Measurements from ENCODE around the gene LDAH. TPM values are rescaled to one million over a fixed set of nuclear protein-coding genes. Genes with fewer than 3 reads are reported as not detected.

LDAH gene
- polyA plus RNA-seq, 1 experiment = 31.4 TPM

DNA sequence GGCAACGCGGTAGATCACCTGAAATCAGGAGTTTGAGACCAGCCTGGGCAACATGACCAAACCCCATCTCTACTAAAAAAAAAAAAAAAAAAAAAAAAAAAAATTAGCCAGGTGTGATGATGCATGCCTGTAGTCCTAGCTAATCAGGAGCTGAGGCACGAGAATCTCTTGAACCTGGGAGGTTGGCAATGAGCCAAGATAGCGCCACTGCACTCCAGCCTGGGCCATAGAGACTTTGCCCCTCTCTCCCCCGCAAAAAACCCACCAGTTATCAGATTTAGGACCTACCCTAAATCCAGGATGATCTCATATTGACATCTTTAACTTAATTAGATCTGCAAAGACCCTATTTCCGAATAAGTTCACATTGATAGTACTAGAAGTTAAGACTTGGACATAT is 29.2 kb upstream of the LDAH start:
- TF ChIP-seq, protein P1, sequence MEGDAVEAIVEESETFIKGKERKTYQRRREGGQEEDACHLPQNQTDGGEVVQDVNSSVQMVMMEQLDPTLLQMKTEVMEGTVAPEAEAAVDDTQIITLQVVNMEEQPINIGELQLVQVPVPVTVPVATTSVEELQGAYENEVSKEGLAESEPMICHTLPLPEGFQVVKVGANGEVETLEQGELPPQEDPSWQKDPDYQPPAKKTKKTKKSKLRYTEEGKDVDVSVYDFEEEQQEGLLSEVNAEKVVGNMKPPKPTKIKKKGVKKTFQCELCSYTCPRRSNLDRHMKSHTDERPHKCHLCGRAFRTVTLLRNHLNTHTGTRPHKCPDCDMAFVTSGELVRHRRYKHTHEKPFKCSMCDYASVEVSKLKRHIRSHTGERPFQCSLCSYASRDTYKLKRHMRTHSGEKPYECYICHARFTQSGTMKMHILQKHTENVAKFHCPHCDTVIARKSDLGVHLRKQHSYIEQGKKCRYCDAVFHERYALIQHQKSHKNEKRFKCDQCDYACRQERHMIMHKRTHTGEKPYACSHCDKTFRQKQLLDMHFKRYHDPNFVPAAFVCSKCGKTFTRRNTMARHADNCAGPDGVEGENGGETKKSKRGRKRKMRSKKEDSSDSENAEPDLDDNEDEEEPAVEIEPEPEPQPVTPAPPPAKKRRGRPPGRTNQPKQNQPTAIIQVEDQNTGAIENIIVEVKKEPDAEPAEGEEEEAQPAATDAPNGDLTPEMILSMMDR (IDR thresholded peaks at IDR 0.05; ENCODE audit: low read depth, low read length) = no peak
- DNase-seq (ENCODE audit: low read depth, low spot score) = no peak
- H3K27ac ChIP-seq (ENCODE audit: low read depth, low read length) = no peak overlapping the region
- no peak overlapping the region for H3K4me3 ChIP-seq (ENCODE audit: low read depth, low read length)
- no peaks in the 10 kb centered on the region for H3K9me3 ChIP-seq (ENCODE audit: control insufficient read depth, insufficient read depth, low read length)
- H3K27me3 ChIP-seq (ENCODE audit: control insufficient read depth, insufficient read depth, low read length) = no peaks in the 10 kb centered on the region
- POLR2A ChIA-PET = no interaction called here
- CTCF ChIA-PET = no interaction called here

DNA sequence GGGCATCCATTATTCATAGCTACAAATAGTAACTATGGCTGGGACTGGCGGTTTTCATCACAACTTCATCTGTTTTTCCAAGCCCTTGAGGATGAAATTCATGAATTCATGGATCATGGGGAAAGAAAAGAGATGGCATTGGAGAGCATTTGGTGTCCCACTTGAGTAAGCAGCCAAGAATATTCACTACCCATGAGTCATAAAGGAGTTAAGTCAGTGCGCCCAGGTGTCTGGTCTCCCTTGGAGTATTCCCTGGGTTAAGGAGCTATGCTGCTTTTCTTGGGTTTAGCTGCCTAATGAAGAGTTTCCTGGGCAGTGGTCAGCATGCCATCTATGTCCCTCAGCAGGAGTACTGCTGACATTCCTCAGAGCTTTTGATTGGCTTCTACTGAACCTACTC is 21.3 kb upstream of the LDAH start:
- no peaks in the 10 kb centered on the region for H3K27me3 ChIP-seq (ENCODE audit: control insufficient read depth, insufficient read depth, low read length)
- TF ChIP-seq, protein P1 (IDR thresholded peaks at IDR 0.05; ENCODE audit: low read depth, low read length) = no peak
- POLR2A ChIA-PET = no interaction called here
- no peaks in the 10 kb centered on the region for H3K9me3 ChIP-seq (ENCODE audit: control insufficient read depth, insufficient read depth, low read length)
- H3K4me3 ChIP-seq (ENCODE audit: low read depth, low read length) = no peak overlapping the region
- no peak overlapping the region for H3K27ac ChIP-seq (ENCODE audit: low read depth, low read length)
- DNase-seq (ENCODE audit: low read depth, low spot score) = no peak
- CTCF ChIA-PET = interaction anchor here (0.8 to 1.3 kb wide), 2 partner anchors 62 to 183 kb away, joined by 3 read pairs; no protein-coding TSS in a partner anchor

DNA sequence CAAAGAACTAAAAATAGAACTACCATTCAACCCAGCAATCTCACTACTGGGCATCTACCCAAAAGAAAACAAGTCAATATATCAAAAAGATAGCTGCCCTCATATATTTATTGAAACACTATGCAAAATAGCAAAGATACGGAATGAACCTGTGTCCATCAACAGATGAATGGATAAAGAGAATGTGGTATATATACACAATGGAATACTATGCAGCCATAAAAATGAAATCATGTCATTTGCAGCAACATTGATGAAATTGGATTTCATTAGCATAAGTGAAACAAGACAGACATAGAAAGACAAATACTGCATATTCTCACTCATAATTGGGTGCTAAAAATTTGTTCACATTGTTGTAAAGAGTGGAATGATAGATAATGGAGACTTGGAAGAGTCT is 16.2 kb upstream of the LDAH start:
- Histone ChIP-seq H3K4me3 (ENCODE audit: low read depth, low read length) (no peak overlapping the region), H3K27ac (ENCODE audit: low read depth, low read length) (no peak overlapping the region), H3K27me3 (ENCODE audit: control insufficient read depth, insufficient read depth, low read length) (no peaks in the 10 kb centered on the region), H3K9me3 (ENCODE audit: control insufficient read depth, insufficient read depth, low read length) (no peaks in the 10 kb centered on the region)
- CTCF ChIA-PET = interaction anchor here (3.5 kb wide), 1 partner anchor 178 kb away, joined by 11 read pairs; no protein-coding TSS in a partner anchor
- DNase-seq (ENCODE audit: low read depth, low spot score) = no peak
- TF ChIP-seq, protein P1 (IDR thresholded peaks at IDR 0.05; ENCODE audit: low read depth, low read length) = no peak
- POLR2A ChIA-PET = no interaction called here

DNA sequence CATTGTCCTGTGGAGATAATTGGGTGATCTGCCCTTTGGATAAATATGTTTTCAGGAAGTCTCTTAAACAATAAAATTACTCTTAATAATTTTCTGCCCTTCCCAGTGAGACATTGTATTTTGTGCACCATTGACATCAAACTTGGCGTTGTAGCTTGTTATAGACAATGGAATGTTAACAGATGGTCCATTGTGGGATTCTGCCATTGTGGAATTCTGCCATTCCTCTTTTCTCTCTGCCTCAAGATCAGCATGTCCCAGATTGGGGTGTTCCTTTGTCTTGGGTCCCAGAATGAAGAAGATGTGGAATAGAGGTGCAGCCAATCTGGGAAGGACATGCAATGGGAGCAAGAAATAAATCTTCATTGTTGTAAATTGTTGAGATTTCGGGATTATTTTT is 15.1 kb upstream of the LDAH start:
- Histone ChIP-seq H3K27me3 (ENCODE audit: control insufficient read depth, insufficient read depth, low read length) (no peaks in the 10 kb centered on the region), H3K4me3 (ENCODE audit: low read depth, low read length) (no peak overlapping the region), H3K9me3 (ENCODE audit: control insufficient read depth, insufficient read depth, low read length) (no peaks in the 10 kb centered on the region), H3K27ac (ENCODE audit: low read depth, low read length) (no peak overlapping the region)
- TF ChIP-seq, protein P1 (IDR thresholded peaks at IDR 0.05; ENCODE audit: low read depth, low read length) = no peak
- CTCF ChIA-PET = interaction anchor here (3.5 kb wide), 1 partner anchor 177 kb away, joined by 11 read pairs; no protein-coding TSS in a partner anchor
- no peak for DNase-seq (ENCODE audit: low read depth, low spot score)
- POLR2A ChIA-PET = no interaction called here

DNA sequence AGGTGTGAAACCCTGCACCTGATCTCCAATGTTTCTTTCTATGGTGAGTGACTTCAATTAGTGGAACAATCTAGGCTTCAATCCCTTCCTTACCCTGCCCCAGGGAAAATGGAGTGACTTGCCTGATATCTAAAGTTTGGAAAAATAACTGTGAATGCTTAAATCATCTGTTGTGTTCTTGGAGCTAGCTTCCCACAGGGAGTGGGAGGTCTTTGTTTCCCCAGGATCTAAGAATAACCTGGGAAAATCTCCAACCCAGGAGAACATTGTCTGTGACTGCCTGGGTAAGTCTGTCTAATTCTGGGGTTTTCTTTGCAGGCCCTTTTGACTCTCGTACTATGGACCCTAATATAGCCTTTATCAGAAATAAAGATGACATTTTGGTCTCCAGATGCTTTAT is 13.6 kb upstream of the LDAH start:
- CTCF ChIA-PET = interaction anchor here (3.5 kb wide), 1 partner anchor 175 kb away, joined by 11 read pairs; no protein-coding TSS in a partner anchor

More for the DNA sequence above, 13.6 kb upstream of the LDAH start:
- Histone ChIP-seq H3K27ac (ENCODE audit: low read depth, low read length) (no peak overlapping the region), H3K9me3 (ENCODE audit: control insufficient read depth, insufficient read depth, low read length) (no peaks in the 10 kb centered on the region), H3K27me3 (ENCODE audit: control insufficient read depth, insufficient read depth, low read length) (no peaks in the 10 kb centered on the region), H3K4me3 (ENCODE audit: low read depth, low read length) (no peak overlapping the region)
- no peak for DNase-seq (ENCODE audit: low read depth, low spot score)
- TF ChIP-seq, protein P1 (IDR thresholded peaks at IDR 0.05; ENCODE audit: low read depth, low read length) = no peak
- POLR2A ChIA-PET = no interaction called here
